Measurements from ENCODE around the gene TOE1. TPM values are rescaled to one million over a fixed set of nuclear protein-coding genes. Genes with fewer than 3 reads are reported as not detected.
A peak's percentile ranks its signal among the peaks of the same experiment; 100 is the strongest.
"Not testable (repeated sequence)": the region's sequence is repeated elsewhere in the genome, so short reads cannot be mapped to it uniquely, and the experiment has no call there.

Gene TOE1
- polyA plus RNA-seq (ENCODE audit: insufficient read length in 4 of 4) = 10 to 100 TPM; 12.9 to 16.0 (median 14.6) TPM

GRCh38 chr1:45339789-45340558, at the start of gene TOE1, which contains the start of gene MUTYH:
TOE1 (plus strand) TSS chr1:45340170; CDS start chr1:45340253, 83 bp downstream.
MUTYH (minus strand) TSS chr1:45340440; CDS start chr1:45334505, 5,935 bp downstream.
- peak; percentile 74 to 80 (median 78) for DNase-seq (ENCODE audit: low read depth in 4 of 4, low spot score in 3 of 4)

DNA sequence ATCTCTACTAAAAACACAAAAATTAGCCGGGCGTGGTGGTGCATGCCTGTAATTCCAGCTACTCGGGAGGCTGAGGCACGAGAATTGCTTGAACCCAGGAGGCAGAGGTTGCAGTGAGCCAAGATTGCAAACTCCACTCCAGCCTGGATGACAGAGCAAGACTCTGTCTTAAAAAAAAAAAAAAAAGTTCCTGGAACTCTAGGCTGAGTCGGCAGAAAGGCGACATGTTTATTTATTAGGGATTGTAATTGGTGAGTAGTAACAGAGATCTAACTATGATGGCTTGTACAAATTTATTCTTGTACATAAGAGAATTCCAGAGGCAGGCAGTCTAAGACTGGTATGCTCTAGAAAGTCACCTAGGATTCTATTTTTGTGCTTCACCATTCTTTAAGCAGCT, 49.0 kb upstream of the TOE1 start:
- DNase-seq (ENCODE audit: low read depth in 4 of 4, low spot score in 3 of 4) = not testable (repeated sequence)

DNA sequence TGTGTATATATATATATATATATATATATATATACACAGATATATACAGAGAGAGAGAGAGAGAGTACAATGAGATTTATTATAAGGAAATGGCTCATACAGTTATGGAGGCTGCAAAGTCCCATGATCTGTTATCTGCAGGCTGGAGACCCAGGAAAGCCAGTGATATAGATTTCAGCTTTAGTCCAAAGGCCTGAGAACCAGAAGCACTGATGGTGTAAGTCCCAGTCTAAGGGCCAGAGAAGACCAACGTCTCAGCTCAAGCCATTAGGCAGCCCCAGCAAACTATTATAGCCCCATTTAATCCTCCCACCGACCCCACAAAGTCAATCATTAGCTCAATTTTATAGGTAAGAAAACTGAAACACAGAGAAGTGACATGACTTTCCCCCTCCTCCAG, 48.3 kb upstream of the TOE1 start:
- no peak for DNase-seq (ENCODE audit: low read depth in 4 of 4, low spot score in 3 of 4)

DNA sequence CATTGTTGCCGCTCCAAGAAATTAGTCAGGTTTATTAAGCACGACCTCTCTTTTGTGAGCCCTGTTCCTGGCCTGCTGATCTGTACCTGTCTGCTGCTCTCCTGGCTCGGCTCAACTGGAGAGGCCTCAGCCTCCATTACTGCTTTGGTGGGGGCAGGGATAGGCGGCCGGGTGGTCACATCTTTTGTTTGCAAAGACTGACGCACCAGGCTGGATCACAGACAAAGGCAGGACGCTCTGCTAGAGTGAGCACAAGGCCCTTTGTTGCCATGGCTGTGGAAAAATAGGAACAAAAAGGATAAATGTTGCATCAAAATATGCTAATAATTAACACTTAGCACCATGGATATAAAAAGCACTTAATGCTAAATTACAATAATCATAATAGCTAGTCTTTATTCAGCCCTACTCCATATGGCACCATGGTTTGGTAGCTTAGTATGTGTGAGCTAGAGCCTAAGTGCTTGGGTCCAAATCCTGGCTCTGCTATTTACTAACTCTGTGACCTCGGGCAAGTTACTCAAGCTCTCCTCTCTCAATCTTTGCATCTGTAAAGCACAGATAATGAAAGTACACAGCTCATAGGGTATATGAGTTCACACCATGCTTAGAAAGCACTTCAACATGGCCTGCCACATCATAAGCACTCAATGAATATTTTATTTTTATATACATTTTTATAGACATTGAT, 42.2 kb upstream of the TOE1 start:
- no peak for DNase-seq (ENCODE audit: low read depth in 4 of 4, low spot score in 3 of 4)

GRCh38 chr1:45299296-45299695, 40.7 kb upstream of the TOE1 start:
- DNase-seq (ENCODE audit: low read depth in 4 of 4, low spot score in 3 of 4) = no peak

GRCh38 chr1:45299981-45300668, 39.8 kb upstream of the TOE1 start:
- peak; percentile 37 to 74 (median 48) for DNase-seq (ENCODE audit: low read depth in 4 of 4, low spot score in 3 of 4)

DNA sequence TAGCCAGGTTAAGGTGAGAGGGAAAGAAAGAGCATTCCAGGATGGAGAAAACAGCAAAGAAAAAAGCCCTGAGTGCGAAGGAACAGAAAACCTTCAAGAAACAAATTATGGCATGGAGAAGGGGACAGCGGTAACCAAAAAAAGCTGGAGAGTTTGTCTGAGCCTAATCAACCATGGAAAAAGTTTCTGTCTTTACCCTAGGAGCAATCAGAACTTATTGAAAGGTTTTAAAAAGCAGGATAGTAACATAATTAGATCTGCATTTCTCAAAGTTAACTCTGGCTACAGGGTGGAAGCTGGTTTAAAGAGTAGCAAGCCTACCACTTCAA, 39.3 kb upstream of the TOE1 start:
- no peak for DNase-seq (ENCODE audit: low read depth in 4 of 4, low spot score in 3 of 4)

- DNase-seq (ENCODE audit: low read depth in 4 of 4, low spot score in 3 of 4) = no peak
Observed at GRCh38 chr1:45302505-45303150, 37.3 kb upstream of the TOE1 start.

DNA sequence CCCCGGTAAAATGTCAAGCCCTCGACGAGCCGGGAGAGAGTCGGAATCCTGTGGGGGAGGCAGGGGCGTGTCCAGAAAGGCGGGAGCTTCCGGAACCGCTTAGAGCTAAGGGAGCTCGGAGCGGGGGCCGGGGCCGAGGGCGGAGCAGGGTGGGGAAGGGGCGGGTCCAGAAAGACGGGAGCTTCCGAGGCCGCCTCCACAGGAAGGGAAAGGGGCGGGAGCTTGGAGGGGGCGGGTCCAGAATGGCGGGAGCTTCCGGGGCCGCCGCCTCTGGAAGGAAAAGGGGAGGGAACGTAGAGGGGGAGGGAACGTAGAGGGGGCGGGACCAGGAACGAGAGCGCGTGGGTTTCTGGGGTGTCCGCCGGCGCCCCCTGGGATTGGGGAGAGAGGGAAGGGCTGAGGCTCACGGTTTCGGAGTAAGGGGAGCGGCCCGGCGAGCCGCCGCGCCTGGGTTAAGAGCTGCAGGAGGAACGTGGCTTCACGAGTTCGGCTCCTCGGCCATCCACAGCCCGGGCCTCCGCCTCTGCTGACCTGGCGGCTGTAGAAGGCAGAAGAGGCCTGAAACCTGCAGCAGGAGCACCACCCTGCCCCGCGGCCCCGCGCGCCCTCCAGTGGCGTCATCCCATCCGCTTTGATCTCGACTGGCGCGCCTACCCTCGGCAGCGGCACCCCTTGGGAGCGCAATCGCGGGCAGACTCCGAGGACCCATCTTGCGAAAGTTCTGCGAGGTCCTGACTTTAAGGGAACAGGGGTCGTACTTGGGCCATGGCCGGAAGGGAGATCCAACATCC, 36.3 kb upstream of the TOE1 start:
- DNase-seq (ENCODE audit: low read depth in 4 of 4, low spot score in 3 of 4) = peak; percentile 92 to 95 (median 94)

DNA sequence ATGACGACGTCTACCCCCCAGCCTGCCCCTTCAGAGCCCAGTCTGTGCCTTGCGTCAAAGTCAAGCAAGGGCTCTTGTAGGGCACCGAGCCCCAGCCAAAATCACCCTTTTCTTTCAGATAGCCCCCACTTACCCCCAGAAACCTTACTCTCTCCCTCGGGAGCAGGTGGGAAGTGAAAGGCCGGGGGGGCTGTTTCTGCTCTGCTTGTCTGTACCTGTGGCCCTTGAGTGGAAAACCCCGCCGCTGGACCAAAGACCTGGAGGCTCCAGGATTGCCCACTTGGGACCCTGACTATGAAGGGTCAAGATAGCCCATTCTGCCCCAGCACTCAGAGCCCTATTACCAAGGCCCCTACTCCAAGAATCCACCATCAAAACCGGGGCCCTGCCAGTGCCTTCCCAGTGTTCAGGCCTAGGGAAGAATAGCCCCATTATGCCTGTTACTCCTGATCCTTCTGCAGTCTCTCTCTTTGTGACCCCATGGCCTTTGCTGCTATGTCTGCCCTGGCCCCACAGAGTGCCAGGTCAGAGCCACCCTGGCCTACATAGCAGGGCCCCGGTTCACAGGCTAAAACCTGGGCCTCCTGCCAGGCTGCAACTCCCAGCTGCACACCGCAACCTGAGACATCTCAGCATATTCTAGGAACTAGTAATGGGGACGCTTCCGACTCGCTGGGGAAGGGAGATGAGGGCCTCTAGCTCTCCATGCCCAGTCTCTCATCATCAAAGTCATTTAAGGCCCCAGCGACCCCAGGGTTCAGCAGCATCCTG, 35.5 kb upstream of the TOE1 start:
- no peak for DNase-seq (ENCODE audit: low read depth in 4 of 4, low spot score in 3 of 4)

DNA sequence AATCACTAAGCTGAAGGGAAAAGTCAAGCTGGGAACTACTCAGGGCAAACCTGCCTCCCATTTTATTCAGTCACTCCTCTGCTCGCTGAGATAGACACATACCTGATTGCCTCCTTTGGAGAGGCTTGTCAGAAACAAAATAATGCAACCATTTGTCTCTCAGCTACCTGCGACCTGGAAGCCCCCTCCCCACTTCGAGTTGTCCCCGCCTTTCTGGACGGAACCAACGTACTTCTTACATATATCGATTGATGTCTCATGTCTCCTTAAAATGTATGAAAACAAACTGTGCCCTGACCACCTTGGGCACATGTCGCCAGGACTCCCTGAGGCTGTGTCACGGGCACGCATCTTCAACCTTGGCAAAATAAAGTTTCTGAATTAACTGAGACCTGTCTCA, 34.7 kb upstream of the TOE1 start:
- DNase-seq (ENCODE audit: low read depth in 4 of 4, low spot score in 3 of 4) = no peak

GRCh38 chr1:45306319-45306718, 33.7 kb upstream of the TOE1 start:
- no peak for DNase-seq (ENCODE audit: low read depth in 4 of 4, low spot score in 3 of 4)

DNA sequence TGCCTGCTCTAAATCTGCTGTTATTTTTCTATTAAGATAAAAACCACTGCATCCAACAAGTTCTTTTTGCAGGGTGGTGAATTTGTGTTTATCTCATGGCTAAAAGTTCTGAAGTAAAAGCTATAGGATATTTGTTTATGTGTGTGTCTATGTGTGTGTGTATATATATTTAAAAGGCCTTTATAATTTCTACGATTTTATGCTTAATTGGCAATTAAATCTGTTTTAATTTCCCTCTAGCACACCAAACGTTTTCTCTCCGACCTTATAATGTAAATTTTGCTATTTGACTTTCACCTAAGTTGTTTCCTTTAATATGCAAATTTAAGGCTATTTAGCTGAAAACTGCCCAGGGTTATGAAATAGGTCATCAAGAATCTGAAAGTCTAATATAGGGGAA, 33.1 kb upstream of the TOE1 start:
- no peak for DNase-seq (ENCODE audit: low read depth in 4 of 4, low spot score in 3 of 4)

DNA sequence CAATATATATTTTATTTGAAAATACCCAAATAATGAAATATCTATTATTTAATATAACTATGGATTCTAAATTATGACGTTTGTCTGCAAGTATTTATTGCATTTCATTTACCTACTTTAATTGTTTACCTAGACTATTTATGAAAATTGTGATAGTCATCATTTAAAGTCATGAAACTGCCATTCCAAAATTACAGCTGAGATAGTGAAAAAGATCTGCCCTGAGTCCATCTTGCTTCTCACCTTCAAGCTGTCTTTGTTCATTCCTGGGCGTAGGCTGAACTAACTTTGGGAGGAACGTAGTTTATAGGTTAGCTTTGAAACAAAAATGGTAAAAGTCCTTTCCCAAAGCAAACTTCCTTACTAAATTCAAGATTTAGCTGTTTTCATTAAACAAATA, 25.7 kb upstream of the TOE1 start:
- DNase-seq (ENCODE audit: low read depth in 4 of 4, low spot score in 3 of 4) = no peak

- no peak for DNase-seq (ENCODE audit: low read depth in 4 of 4, low spot score in 3 of 4)
Observed at GRCh38 chr1:45317166-45317565, 22.8 kb upstream of the TOE1 start.

DNA sequence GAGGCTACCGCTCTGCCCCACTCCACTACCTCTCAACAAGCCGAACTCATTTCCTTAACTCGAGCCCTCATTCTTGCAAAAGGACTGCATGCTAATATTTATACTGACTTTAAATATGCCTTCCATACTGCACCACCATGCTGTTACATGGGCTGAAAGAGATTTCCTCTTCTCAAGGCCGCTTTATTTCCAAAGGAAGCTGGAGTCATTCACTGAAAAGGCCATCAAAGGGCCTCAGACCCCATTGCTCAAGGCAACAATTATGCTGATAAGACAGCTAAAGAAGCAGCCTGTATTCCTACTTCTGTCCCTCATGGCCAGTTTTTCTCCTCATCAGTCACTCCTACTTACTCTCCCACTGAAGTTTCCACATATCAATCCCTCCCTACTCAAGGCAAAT, 20.2 kb upstream of the TOE1 start:
- no peak for DNase-seq (ENCODE audit: low read depth in 4 of 4, low spot score in 3 of 4)

GRCh38 chr1:45321444-45321843, 18.5 kb upstream of the TOE1 start:
- DNase-seq (ENCODE audit: low read depth in 4 of 4, low spot score in 3 of 4) = no peak

GRCh38 chr1:45322486-45323040, 17.4 kb upstream of the TOE1 start:
- no peak for DNase-seq (ENCODE audit: low read depth in 4 of 4, low spot score in 3 of 4)

GRCh38 chr1:45325851-45326506, 14.0 kb upstream of the TOE1 start:
- no peak for DNase-seq (ENCODE audit: low read depth in 4 of 4, low spot score in 3 of 4)

Measured in right renal pelvis (tissue), 4 donors.